ENCODE measurements around the gene PARD6G. TPM values are rescaled to one million over a fixed set of nuclear protein-coding genes. Genes with fewer than 3 reads are reported as not detected.

PARD6G gene
- total and polyA plus RNA-seq, 4 donors, result 11.8 to 20.3 (median 18.2) TPM

DNA sequence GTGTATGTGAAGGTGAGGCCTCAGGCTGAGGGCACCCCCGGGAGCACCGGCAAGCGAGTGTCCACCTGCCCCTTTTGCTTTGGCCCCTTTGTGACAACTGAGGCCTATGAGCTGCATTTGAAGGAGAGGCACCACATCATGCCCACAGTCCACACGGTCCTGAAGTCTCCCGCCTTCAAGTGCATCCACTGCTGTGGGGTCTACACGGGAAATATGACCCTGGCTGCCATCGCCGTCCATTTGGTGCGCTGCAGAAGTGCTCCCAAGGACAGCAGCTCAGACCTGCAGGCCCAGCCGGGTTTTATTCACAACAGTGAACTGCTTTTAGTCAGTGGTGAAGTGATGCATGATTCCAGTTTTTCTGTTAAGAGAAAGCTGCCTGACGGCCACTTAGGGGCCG, 109.3 kb downstream of the PARD6G start:
- Histone ChIP-seq H3K36me3 (ENCODE audit: control insufficient read depth, insufficient read depth, low read length) (peaks cover 37% of the 10 kb centered on the region), H3K27me3 (ENCODE audit: control insufficient read depth, insufficient read depth, low read length) (no peaks in the 10 kb centered on the region), H3K27ac (ENCODE audit: low read depth, low read length) (no peak overlapping the region), H3K4me3 (ENCODE audit: low read depth, low read length) (no peak overlapping the region), H3K9me3 (ENCODE audit: control insufficient read depth, insufficient read depth, low read length) (no peaks in the 10 kb centered on the region), H3K4me1 (ENCODE audit: control insufficient read depth, insufficient read depth, low read length) (no peaks in the 10 kb centered on the region)
- WGBS (ENCODE audit: insufficient coverage), result 78% methylated on average over 12 of the region's 12 CpGs
- DNase-seq (ENCODE audit: low read depth in 4 of 6, low spot score in 6 of 6), result no peak

DNA sequence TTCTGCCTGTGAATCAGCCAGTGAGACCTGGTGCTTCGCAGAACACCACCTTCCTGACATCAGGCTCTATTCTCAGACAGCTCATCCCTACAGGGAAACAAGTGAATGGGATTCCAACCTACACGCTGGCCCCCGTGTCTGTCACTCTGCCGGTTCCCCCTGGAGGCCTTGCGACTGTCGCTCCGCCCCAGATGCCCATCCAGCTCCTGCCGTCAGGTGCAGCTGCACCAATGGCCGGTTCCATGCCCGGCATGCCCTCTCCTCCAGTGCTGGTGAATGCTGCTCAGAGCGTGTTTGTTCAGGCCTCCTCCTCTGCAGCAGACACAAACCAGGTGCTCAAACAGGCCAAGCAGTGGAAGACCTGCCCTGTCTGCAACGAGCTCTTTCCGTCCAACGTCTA, 110.2 kb downstream of the PARD6G start:
- H3K27me3 ChIP-seq (ENCODE audit: control insufficient read depth, insufficient read depth, low read length), result no peaks in the 10 kb centered on the region
- peaks cover 42% of the 10 kb centered on the region for H3K36me3 ChIP-seq (ENCODE audit: control insufficient read depth, insufficient read depth, low read length)
- DNase-seq (ENCODE audit: low read depth in 4 of 6, low spot score in 6 of 6), result no peak
- no peak overlapping the region for H3K27ac ChIP-seq (ENCODE audit: low read depth, low read length)
- H3K4me3 ChIP-seq (ENCODE audit: low read depth, low read length), result no peak overlapping the region
- WGBS (ENCODE audit: insufficient coverage), result 95% methylated on average over 14 of the region's 14 CpGs
- H3K4me1 ChIP-seq (ENCODE audit: control insufficient read depth, insufficient read depth, low read length), result no peaks in the 10 kb centered on the region
- no peaks in the 10 kb centered on the region for H3K9me3 ChIP-seq (ENCODE audit: control insufficient read depth, insufficient read depth, low read length)

DNA sequence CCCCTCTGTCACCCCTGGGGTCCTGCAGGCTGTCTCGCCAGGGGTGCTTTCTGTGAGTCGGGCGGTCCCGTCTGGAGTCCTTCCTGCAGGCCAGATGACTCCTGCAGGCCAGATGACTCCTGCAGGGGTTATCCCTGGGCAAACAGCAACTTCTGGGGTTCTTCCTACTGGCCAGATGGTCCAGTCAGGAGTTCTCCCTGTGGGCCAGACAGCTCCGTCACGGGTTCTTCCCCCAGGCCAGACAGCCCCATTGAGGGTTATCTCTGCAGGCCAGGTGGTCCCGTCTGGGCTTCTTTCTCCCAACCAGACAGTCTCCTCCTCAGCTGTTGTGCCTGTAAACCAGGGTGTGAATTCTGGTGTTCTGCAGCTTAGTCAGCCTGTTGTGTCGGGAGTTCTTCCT, 110.6 kb downstream of the PARD6G start:
- 85% methylated on average over 8 of the region's 8 CpGs for WGBS (ENCODE audit: insufficient coverage)
- H3K36me3 ChIP-seq (ENCODE audit: control insufficient read depth, insufficient read depth, low read length), result peaks cover 42% of the 10 kb centered on the region

DNA sequence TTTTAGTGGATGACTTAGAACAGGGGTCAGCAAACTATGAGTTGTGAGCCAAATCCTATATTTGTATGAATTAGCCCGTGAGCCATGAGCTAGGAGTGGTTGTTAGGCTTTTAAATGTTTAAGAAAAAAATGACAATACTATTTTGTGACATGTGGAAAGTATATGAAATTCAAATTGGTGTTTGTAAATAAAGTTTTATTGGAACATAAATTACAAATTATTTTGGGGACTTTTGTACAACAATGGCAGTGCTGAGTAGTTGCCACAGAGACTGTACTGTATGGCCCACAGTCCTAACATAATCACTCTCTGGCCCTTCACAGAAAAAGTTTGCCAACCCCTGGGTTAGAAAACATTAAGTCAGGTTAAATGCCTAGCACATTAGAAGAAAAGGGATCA, 112.2 kb downstream of the PARD6G start:
- 100% methylated on average over 1 of the region's 1 CpG for WGBS (ENCODE audit: insufficient coverage)
- peaks cover 45% of the 10 kb centered on the region for H3K36me3 ChIP-seq (ENCODE audit: control insufficient read depth, insufficient read depth, low read length)

More for the DNA sequence above, 110.6 kb downstream of the PARD6G start:
- Histone ChIP-seq H3K27me3 (ENCODE audit: control insufficient read depth, insufficient read depth, low read length) (no peaks in the 10 kb centered on the region), H3K4me3 (ENCODE audit: low read depth, low read length) (no peak overlapping the region), H3K4me1 (ENCODE audit: control insufficient read depth, insufficient read depth, low read length) (no peaks in the 10 kb centered on the region), H3K27ac (ENCODE audit: low read depth, low read length) (no peak overlapping the region), H3K9me3 (ENCODE audit: control insufficient read depth, insufficient read depth, low read length) (no peaks in the 10 kb centered on the region)
- DNase-seq (ENCODE audit: low read depth in 4 of 6, low spot score in 6 of 6), result no peak

DNA sequence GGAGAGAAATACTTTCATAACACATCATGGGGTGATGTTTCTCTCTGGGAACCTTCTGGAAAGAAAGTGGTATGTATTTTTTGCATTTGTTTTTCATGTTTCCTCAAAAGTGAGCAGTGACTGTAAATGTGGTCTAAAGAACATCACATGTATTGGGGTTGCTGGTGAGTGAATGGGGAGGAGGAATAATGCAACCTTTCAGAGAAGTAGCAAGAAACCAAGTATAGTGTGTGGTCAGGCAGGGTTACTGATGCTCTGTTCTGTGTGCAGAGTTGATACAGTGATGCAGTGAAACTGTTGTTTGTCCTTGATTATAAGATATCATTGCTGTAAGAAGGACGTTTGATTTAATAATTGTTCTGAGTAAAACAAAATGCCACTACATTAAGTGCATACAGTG, 114.2 kb downstream of the PARD6G start:
- no peaks in the 10 kb centered on the region for H3K27me3 ChIP-seq (ENCODE audit: control insufficient read depth, insufficient read depth, low read length)
- H3K4me1 ChIP-seq (ENCODE audit: control insufficient read depth, insufficient read depth, low read length), result no peaks in the 10 kb centered on the region
- no peaks in the 10 kb centered on the region for H3K9me3 ChIP-seq (ENCODE audit: control insufficient read depth, insufficient read depth, low read length)
- H3K27ac ChIP-seq (ENCODE audit: low read depth, low read length), result no peak overlapping the region
- no CpG with 5 or more reads among the region's 1 CpG for WGBS (ENCODE audit: insufficient coverage)
- no peak overlapping the region for H3K4me3 ChIP-seq (ENCODE audit: low read depth, low read length)
- no peak for DNase-seq (ENCODE audit: low read depth in 4 of 6, low spot score in 6 of 6)
- H3K36me3 ChIP-seq (ENCODE audit: control insufficient read depth, insufficient read depth, low read length), result peaks cover 43% of the 10 kb centered on the region

More for the DNA sequence above, 112.2 kb downstream of the PARD6G start:
- Histone ChIP-seq H3K4me3 (ENCODE audit: low read depth, low read length) (no peak overlapping the region), H3K9me3 (ENCODE audit: control insufficient read depth, insufficient read depth, low read length) (no peaks in the 10 kb centered on the region), H3K27me3 (ENCODE audit: control insufficient read depth, insufficient read depth, low read length) (no peaks in the 10 kb centered on the region), H3K27ac (ENCODE audit: low read depth, low read length) (no peak overlapping the region), H3K4me1 (ENCODE audit: control insufficient read depth, insufficient read depth, low read length) (no peaks in the 10 kb centered on the region)
- no peak for DNase-seq (ENCODE audit: low read depth in 4 of 6, low spot score in 6 of 6)

DNA sequence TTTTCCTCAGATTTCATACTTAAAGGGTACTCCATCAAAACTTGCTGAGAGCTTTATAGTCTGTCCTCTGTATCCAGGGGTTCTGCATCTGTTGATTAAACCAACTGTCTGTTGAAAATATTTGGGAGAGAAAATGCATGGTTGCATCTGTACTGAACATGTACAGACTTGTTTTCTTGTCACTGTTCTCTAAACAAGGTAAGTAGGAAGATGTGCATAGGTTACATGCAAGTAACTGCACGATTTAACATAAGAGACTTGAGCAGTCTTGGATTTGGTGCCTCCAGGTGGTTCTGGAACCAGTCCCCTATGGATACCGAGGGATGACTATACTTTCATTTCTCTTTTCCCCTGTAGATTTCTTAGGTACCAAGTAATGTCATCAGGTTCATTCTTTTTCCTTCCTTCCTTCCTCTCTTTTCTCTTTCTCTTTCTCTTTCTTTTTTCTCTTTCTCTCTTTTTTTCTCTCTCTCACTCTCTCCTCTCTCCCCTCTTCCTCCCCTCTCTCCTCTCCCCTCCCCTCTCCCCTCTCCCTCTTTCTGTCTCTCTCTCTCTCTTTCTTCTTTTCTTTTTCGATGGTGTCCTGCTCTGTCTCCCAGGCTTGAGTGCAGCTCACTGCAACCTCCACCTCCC, 115.0 kb downstream of the PARD6G start:
- H3K27ac ChIP-seq (ENCODE audit: low read depth, low read length), result no peak overlapping the region
- no peak overlapping the region for H3K4me3 ChIP-seq (ENCODE audit: low read depth, low read length)
- H3K27me3 ChIP-seq (ENCODE audit: control insufficient read depth, insufficient read depth, low read length), result no peaks in the 10 kb centered on the region
- DNase-seq (ENCODE audit: low read depth in 4 of 6, low spot score in 6 of 6), result no peak
- H3K4me1 ChIP-seq (ENCODE audit: control insufficient read depth, insufficient read depth, low read length), result no peaks in the 10 kb centered on the region
- H3K9me3 ChIP-seq (ENCODE audit: control insufficient read depth, insufficient read depth, low read length), result no peaks in the 10 kb centered on the region
- H3K36me3 ChIP-seq (ENCODE audit: control insufficient read depth, insufficient read depth, low read length), result peaks cover 34% of the 10 kb centered on the region
- 96% methylated on average over 2 of the region's 3 CpGs for WGBS (ENCODE audit: insufficient coverage)

DNA sequence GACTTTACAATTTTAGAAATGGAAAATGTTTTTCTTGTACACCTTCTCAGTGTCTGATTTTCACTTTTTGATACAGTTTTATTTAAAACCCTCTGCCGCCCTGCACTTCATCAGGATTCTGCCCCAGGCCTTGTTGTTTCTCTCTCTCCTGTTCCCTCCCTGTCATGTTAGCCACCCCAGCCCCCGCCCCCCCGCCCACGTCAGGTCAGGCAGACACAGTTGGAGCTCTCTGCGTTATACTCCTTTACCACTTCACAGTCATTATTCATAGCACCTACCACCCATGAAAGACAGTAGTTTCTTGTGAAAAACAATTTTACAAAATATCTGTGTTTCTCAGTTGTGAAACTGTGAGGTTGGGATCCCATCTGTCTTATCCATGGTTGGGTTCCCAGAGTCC, 116.8 kb downstream of the PARD6G start:
- Histone ChIP-seq H3K4me3 (ENCODE audit: low read depth, low read length) (no peak overlapping the region), H3K9me3 (ENCODE audit: control insufficient read depth, insufficient read depth, low read length) (peaks cover 3% of the 10 kb centered on the region), H3K27me3 (ENCODE audit: control insufficient read depth, insufficient read depth, low read length) (no peaks in the 10 kb centered on the region), H3K27ac (ENCODE audit: low read depth, low read length) (no peak overlapping the region), H3K36me3 (ENCODE audit: control insufficient read depth, insufficient read depth, low read length) (peaks cover 17% of the 10 kb centered on the region), H3K4me1 (ENCODE audit: control insufficient read depth, insufficient read depth, low read length) (no peaks in the 10 kb centered on the region)
- DNase-seq (ENCODE audit: low read depth in 4 of 6, low spot score in 6 of 6), result no peak
- WGBS (ENCODE audit: insufficient coverage), result 100% methylated on average over 1 of the region's 5 CpGs

DNA sequence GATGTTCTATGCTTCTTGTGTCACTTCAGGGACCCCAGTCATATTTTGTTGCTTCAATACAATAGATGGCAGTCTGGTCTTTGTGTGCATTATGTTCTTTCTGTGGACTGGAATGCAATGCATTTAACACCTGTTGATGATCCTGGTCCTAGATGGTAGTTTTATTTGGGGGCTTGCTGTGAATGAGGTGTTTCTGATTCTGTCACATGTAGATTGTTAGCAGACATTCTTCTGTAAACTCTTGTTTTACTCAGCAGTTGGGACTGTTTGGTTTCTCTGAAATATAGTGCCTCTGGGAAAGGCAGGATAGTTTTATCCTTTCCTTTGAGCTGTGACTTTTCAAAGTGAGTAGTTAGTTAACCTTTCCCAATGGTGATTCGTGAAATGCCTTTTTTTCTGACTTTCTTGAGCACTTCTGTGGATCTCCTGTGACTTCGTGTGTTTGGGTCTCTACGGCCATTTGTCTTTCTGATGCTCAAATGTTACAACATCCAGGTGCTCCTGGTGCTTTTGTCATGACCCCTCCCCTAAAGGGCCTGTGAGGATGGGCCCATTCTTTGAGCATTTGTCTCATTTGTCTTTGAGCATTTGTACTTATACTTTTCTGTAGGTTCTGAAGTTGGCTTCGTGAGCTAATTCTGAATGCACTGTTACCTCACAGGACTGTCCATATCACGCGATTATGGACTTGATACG, 117.5 kb downstream of the PARD6G start:
- Histone ChIP-seq H3K36me3 (ENCODE audit: control insufficient read depth, insufficient read depth, low read length) (peaks cover 16% of the 10 kb centered on the region), H3K9me3 (ENCODE audit: control insufficient read depth, insufficient read depth, low read length) (peaks cover 3% of the 10 kb centered on the region), H3K4me3 (ENCODE audit: low read depth, low read length) (no peak overlapping the region), H3K27me3 (ENCODE audit: control insufficient read depth, insufficient read depth, low read length) (no peaks in the 10 kb centered on the region), H3K4me1 (ENCODE audit: control insufficient read depth, insufficient read depth, low read length) (no peaks in the 10 kb centered on the region), H3K27ac (ENCODE audit: low read depth, low read length) (no peak overlapping the region)
- no peak for DNase-seq (ENCODE audit: low read depth in 4 of 6, low spot score in 6 of 6)
- WGBS (ENCODE audit: insufficient coverage), result 77% methylated on average over 3 of the region's 7 CpGs

DNA sequence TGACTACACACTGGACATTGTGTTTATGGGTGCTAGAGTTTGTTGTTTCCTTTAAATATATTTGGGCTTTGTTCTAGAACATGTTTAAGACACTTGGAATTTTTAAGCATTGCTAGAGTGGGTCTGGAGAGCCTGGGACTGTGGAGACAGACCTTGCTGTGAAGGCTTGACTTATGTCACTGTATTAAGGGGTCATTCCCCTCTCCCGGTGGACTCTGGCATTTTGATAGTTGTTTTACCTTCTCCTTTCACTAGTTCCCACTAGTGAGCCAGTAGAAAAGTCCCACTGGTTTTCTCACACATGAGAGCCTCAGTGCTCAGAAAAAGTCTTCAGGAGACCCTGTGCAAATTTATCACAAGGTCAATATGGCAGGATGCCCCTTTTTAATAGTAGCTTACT, 119.7 kb downstream of the PARD6G start:
- no CpG with 5 or more reads among the region's 1 CpG for WGBS (ENCODE audit: insufficient coverage)
- peaks cover 10% of the 10 kb centered on the region for H3K36me3 ChIP-seq (ENCODE audit: control insufficient read depth, insufficient read depth, low read length)
- no peak overlapping the region for H3K4me3 ChIP-seq (ENCODE audit: low read depth, low read length)
- no peaks in the 10 kb centered on the region for H3K27me3 ChIP-seq (ENCODE audit: control insufficient read depth, insufficient read depth, low read length)
- no peak for DNase-seq (ENCODE audit: low read depth in 4 of 6, low spot score in 6 of 6)
- H3K27ac ChIP-seq (ENCODE audit: low read depth, low read length), result no peak overlapping the region
- peaks cover 3% of the 10 kb centered on the region for H3K9me3 ChIP-seq (ENCODE audit: control insufficient read depth, insufficient read depth, low read length)
- no peaks in the 10 kb centered on the region for H3K4me1 ChIP-seq (ENCODE audit: control insufficient read depth, insufficient read depth, low read length)

DNA sequence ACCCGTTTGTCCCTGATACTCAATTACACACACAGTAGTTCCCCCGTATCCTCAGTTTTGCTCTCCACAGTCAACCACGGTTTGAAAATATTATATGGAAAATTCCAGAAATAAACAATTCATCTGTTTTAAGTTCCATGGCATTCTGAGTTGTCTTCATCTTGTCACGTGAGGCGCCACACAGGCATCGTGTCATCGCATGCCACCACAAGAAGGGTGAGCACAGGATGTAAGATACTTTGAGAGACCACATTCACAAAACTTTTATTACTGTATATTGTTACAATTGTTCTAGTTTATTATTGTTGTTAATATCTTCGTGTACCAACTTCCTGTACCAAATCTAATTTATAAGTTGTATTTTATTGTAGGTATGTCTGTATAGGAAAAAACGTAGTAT, 120.5 kb downstream of the PARD6G start:
- no peaks in the 10 kb centered on the region for H3K4me1 ChIP-seq (ENCODE audit: control insufficient read depth, insufficient read depth, low read length)
- no peak overlapping the region for H3K4me3 ChIP-seq (ENCODE audit: low read depth, low read length)
- H3K36me3 ChIP-seq (ENCODE audit: control insufficient read depth, insufficient read depth, low read length), result peaks cover 9% of the 10 kb centered on the region
- no peaks in the 10 kb centered on the region for H3K27me3 ChIP-seq (ENCODE audit: control insufficient read depth, insufficient read depth, low read length)
- no CpG with 5 or more reads among the region's 9 CpGs for WGBS (ENCODE audit: insufficient coverage)
- no peak overlapping the region for H3K27ac ChIP-seq (ENCODE audit: low read depth, low read length)
- no peak for DNase-seq (ENCODE audit: low read depth in 4 of 6, low spot score in 6 of 6)
- peaks cover 3% of the 10 kb centered on the region for H3K9me3 ChIP-seq (ENCODE audit: control insufficient read depth, insufficient read depth, low read length)

Measured in spinal cord (tissue), 10 donors.